GM20000 (cell line): Measurements from ENCODE around the gene ANO1.
A peak's percentile ranks its signal among the peaks of the same experiment; 100 is the strongest.

ENCODE experiments used
- DNase-seq: peaks from one replicate; pipeline ENCODE4 v3.0.0; 2012; ENCODE audit warnings: low spot score
- CTCF ChIP-seq: IDR thresholded peaks from 2 replicates; pipeline ENCODE4 v1.5.1; 2012; ENCODE audit warnings: mild to moderate bottlenecking, control low read depth; ENCODE audit errors: extremely low read depth, missing control alignments

The ANO1 gene

DNA sequence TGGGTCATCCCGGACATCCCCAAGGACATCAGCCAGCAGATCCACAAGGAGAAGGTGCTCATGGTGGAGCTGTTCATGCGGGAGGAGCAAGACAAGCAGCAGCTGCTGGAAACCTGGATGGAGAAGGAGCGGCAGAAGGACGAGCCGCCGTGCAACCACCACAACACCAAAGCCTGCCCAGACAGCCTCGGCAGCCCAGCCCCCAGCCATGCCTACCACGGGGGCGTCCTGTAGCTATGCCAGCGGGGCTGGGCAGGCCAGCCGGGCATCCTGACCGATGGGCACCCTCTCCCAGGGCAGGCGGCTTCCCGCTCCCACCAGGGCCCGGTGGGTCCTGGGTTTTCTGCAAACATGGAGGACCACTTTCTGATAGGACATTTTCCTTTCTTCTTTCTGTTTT, 109.7 kb downstream of the ANO1 start:
- DNase-seq: no peak
- no peak for TF ChIP-seq CTCF

DNA sequence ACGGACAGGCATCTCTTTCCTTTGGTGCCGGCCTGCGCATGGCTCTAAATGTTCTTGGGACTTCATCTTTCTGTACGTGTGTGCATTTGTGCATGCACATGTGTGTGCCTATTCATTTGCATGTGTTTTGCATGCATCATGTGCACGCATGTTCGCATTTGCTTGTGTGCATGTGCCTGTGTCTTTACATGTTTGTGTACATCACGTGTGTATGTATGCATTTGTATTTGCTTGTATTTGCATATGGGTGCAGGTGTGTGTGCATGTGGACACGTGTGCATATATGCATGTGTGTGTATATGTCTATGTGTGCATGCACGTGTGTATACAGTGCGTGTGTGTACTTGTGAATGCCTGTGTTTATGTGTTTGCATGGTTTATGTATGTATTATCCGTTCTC, 111.5 kb downstream of the ANO1 start:
- no peak for DNase-seq
- no peak for TF ChIP-seq CTCF

DNA sequence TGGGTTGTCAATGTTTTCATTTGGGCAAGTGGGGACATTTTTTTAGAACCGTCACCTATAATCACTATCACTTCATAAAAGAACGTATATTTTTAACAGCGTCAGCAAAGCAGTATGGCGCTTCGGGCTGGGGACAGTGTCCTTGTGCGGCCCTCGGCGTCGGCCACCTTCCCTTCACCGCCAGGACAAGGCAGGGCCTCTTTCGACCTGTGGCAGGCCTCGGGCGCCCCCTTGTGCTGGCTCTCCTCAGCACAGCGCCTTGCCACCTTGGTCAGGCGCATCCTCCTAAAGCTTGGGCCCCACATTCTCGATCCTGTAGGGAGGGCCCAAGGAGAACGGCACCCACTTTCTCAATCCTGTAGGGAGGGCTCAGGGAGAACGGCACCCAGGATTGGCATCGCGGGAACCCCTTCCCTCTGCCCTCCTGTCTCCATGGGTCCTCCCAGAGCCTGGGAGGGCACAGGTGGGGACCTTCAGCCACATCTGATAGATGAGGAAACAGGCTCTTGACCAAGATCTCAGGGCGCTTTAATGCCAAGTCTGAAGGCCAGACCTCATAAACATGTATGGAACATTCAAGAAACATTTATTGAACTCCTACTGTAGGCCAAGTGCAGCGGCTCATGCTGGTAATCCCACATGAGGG, 113.5 kb downstream of the ANO1 start:
- peak; percentile 69 for TF ChIP-seq CTCF
- peak; percentile 76 for DNase-seq

DNA sequence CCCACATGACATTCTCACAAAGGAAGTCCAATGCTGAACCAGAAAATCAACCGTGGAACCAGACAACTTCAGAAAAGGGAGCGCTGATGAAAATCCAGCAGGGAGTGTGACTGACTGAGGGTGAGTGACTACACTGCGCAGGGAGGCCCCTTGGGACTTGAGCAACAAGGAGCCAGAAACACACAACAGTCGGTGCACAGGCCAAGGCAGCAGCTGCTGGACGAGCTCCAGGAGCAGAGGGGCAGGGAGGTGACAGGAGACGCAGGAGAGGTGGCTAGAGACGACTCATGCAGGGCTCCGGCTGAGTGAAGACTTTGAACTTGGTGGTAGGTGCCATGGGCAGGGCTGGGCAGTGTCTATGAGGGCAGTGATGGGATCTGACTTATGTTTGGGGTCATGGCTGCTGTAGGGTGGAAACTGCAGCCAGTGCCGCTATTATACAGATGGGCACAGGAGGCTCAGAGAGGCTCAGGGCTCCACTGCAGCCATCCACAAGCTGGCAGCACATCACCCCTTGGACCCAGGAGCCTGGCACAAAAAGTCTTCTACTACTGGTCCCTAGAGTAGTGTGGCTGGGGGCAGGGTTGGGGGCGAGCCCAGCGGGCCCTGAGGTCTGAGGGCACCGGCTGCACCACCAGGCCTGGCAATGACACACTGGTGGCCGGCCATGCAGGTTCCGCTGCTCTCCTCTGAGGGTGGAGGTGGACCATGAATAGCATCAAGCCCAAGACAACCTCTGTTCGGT, 114.7 kb downstream of the ANO1 start:
- TF ChIP-seq CTCF: no peak
- DNase-seq: no peak

DNA sequence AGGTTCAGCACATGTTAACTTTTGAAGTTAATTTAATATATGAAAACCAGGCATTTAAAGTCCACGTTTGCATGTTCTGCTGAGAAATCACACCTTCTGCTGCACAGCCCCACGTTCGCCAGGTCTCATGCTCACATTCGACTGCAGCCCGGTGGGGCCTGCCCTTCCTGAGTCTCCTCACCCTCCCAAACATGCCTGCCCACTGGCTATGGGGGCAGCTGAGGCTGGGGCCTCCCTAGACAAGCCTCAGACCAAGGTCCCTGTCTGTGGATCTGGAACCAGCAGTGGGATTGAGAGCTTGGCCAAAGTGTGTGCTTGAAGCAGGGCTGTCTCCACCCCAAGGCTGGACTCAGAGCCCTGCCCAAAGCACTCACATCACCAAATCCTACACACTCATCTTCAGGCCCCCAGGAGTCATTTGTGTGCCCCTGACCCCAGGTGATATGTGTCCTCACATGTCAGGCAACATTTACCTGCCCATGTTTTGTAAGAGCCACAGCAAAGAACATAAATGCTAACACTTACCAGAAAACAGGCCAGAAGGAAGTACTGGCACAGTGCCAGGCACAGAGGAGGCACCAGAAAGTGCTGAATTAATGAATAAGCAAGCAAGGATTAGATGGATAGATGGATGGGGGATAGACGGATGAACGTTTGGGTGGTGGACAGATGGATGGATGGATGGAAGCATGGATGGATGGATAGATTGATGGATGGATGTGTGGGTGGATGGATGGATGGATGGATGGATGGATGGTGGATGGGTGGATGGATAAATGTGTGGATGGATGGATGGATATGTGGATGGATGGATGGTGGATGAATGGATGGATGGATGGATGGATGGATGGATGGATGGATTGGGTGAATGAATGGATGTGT, 115.5 kb downstream of the ANO1 start:
- no peak for DNase-seq
- TF ChIP-seq CTCF: no peak

- no peak for TF ChIP-seq CTCF
- no peak for DNase-seq
These were observed 117.0 kb downstream of the ANO1 start for GRCh38 chr11:70194792-70195791.
